Hematopoietic multipotent progenitor cell treated with erythropoietin and hydrocortisone succinate and interleukin-3 and kit ligand, for 17 days (in vitro differentiated cells): ENCODE data around the gene GON4L.
"Not testable (repeated sequence)": the region's sequence is repeated elsewhere in the genome, so short reads cannot be mapped to it uniquely, and the experiment has no call there.

Experiments used
- DNase-seq: peaks from one replicate; pipeline ENCODE4 v3.0.0-alpha.2; 2015; ENCODE audit warnings: low spot score

GON4L gene

GRCh38 chr1:155871390-155871789, 14.4 kb upstream of the GON4L start:
- no peak for DNase-seq

GRCh38 chr1:155867766-155868165, 10.8 kb upstream of the GON4L start:
- DNase-seq: no peak

- no peak for DNase-seq
Observed at GRCh38 chr1:155864393-155864792, 7.4 kb upstream of the GON4L start.

GRCh38 chr1:155861896-155862295, 4.9 kb upstream of the GON4L start:
- no peak for DNase-seq

GRCh38 chr1:155860970-155861510, 4.0 kb upstream of the GON4L start:
- DNase-seq: no peak

GRCh38 chr1:155859881-155860871, 3.2 kb upstream of the GON4L start:
- DNase-seq: no peak

- peak; percentile 99 for DNase-seq
Observed at GRCh38 chr1:155859234-155859829, 2.3 kb upstream of the GON4L start, which contains the start of gene SYT11. SYT11 (plus strand) TSS chr1:155859567; CDS start chr1:155859762, 195 bp downstream.

- DNase-seq: no peak
Observed at GRCh38 chr1:155858800-155859233, 1.8 kb upstream of the GON4L start.

GRCh38 chr1:155856257-155856974, 598 bp downstream of the GON4L start:
- DNase-seq: no peak

- no peak for DNase-seq
Observed at GRCh38 chr1:155850345-155850744, 6.7 kb downstream of the GON4L start.

GRCh38 chr1:155847823-155848529, 9.0 kb downstream of the GON4L start:
- DNase-seq: no peak

- DNase-seq: no peak
Observed at GRCh38 chr1:155844860-155845421, 12.1 kb downstream of the GON4L start.

- no peak for DNase-seq
Observed at GRCh38 chr1:155840386-155840785, 16.6 kb downstream of the GON4L start.

GRCh38 chr1:155835548-155835947, 21.5 kb downstream of the GON4L start:
- no peak for DNase-seq

GRCh38 chr1:155834927-155835399, 22.1 kb downstream of the GON4L start:
- not testable (repeated sequence) for DNase-seq

- DNase-seq: no peak
Observed at GRCh38 chr1:155834296-155834926, 22.6 kb downstream of the GON4L start.

GRCh38 chr1:155833665-155834295, 23.2 kb downstream of the GON4L start:
- DNase-seq: no peak

- DNase-seq: no peak
Observed at GRCh38 chr1:155831279-155831976, 25.6 kb downstream of the GON4L start.

- no peak for DNase-seq
Observed at GRCh38 chr1:155827450-155827849, 29.6 kb downstream of the GON4L start.
